Left forelimb (tissue), 1 donor: ENCODE measurements around the gene YWHAB.
"Not testable (repeated sequence)": the region's sequence is repeated elsewhere in the genome, so short reads cannot be mapped to it uniquely, and the experiment has no call there.

ENCODE experiments used
- DNase-seq: peaks from one replicate; pipeline ENCODE4 v3.0.0-alpha.2; 2018; ENCODE audit warnings: low spot score

The YWHAB gene

DNA sequence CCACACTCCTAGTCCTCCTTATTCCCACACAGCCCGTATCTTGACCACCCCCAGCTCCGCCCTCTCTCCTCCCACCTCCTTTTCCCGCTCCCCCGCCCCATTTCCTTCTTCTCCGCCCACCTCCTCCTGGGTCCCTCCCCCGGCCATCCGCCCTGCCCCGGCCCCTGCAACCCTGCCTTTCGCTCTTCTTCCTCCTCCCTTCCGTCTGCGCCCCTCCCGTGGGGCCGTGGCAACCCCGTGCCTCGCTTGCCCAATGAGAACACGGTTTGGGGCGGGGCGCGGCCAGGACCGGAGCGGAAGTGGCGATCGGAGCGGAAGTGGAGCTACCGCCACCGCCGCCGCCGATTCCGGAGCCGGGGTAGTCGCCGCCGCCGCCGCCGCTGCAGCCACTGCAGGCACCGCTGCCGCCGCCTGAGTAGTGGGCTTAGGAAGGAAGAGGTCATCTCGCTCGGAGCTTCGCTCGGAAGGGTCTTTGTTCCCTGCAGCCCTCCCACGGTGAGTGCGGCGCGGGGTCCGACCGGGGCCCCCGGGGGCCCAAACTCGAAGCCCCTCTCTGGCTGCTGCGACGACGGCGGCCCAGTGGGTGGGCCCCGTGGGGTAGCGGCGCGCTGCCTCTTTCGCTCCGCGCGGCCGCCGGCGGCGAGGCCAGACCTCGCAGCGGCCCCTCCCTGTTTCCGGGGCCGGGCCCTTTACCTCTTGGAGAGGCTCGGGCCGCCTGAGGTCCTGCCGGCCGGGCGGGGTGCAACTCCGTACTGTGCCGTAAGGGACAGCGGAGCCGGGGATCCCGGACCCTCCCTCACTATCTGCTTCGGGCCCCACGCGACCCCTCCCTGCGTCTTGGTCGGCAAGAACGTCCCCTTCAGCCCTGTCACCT is at the start of gene YWHAB:
Gene YWHAB, plus strand, starts transcription at position 314 of the 874 bp plus-strand sequence. CDS start 15,829 bp downstream, outside the sequence.
- peak; percentile 99 for DNase-seq

DNA sequence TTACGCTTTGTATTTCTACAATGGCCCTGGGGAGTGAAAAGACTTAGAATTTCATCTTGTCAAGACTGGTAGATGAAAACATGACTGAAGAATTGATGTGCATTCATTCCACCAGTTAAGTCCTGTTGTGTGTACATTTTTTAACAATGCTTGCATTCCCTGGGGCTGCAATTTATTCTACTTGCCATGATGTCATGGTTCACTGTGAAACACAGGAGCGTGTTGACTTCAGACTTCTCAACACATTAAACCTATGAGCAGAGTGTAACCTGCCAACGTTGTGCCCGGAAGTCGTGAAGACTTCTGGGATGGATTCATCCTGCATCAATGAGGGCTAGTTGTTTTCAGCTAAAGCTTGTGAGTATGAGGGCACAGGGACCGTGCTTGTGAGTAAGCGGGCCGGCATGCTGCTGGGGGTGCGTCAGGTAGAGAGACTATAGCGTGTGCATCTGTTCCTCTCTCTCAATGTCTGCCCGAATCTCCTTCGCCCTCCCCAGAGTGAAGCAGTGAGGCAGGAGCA is 48.8 kb upstream of the YWHAB start:
- no peak for DNase-seq

DNA sequence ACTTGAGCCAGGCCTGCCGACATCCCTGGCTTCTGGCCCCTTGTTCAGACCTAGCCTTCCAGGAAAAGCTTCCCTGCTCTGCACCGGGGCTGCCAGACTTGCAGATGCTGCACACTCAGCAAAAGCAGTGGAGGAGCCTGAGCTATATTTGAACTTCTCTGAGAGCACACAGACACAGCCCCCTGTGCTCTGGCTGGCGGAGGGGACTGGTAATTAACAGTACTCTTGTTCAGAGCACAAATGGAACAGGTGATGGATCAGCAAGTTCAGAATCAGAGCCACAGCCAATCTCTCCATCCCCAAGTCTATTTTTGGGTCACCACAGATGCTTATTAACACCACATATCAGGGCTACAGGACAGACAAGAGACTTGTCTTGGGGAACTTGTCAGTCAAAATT is 47.6 kb upstream of the YWHAB start:
- no peak for DNase-seq

DNA sequence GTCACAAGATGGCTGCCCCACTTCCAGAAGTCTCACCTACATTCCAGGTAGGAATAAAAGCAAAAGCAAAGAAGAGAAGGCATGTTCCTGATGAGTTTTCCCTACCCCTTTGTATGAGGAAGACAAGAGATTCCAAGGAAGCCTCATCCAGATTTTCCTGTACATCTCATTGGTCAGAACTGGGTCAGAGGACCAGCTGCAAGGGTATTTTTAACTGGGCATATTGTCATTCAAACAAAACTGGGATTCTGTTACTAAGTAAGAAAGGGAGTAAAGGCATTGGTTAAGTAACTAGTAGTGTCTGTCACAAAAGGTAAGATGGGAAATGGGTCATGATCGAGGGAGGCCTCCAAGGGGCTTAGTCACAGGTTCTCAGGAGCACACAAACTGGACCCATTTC is 47.0 kb upstream of the YWHAB start:
- DNase-seq, result no peak

DNA sequence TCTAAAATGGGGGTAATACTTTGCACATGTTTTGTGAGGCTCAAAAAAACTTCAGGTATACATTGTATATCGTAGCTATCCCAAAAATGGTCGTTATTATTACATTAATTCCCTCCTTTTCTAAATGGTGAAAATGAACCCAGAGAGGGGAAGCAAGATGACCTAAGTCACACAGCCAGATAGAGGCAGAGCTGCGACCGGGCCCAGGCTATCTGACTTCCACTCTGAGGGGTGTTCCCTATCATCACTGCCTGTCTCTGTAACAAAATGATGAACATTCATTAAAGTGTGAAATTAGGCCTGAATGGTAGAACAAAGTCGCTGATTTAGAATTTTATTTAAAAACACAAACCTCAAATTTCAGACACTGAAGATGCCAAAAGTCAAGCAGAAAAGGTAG is 46.0 kb upstream of the YWHAB start:
- no peak for DNase-seq

DNA sequence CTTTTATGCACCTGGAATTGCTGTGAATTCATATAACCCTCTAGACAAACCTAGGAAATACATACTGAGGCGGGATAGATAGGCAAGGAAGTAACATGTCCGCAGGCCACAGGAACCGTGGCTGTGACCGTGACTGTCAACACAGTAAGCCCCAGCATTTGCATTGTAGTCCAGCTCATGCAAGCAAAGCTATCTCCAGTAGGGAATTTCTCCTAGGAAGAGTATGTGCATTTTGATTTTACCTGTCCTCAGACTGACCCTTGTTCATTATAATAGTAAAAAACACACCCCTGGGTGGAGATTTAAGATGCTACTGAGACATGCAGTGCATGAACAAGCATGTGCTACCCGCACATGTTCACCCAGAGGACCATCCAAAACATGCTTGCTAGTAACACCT is 44.7 kb upstream of the YWHAB start:
- DNase-seq, result no peak

DNA sequence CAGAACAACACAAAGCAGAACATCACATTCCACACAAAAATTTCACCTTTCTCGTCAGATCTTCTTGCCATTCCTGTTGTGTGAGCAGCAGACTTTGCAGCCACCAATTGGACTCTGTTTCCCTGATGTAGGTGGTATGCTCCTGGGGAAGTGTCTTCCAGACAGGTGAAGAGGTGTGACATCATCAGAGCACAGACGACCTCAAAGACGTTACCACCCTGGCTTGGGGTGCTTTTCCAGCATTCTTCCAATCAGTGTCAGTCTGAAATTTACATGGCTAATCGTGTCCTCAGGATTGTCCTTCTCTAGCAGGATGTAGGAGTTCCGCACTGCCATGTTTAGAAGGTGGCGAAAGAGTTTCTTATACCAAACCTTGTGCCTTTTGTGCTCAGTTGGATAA is 43.5 kb upstream of the YWHAB start:
- no peak for DNase-seq

DNA sequence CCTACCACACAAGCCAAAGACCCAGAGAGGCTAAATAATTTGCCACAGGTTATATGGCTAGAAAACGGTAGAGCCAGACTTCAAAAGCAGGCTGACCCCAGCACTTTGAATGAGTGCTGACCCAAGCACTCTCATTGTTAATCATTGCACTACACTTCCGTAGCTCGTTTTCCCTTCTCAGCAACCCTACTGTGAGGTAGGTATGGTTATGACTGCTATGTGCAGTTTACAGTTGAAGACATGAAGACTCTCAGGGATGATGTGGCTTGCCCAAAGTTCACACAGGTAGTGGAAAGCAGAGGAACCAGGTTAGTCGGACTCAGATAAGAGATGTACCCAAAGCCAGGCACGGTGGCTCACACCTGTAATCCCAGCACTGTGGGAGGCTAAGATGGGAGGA is 41.6 kb upstream of the YWHAB start:
- DNase-seq, result no peak

DNA sequence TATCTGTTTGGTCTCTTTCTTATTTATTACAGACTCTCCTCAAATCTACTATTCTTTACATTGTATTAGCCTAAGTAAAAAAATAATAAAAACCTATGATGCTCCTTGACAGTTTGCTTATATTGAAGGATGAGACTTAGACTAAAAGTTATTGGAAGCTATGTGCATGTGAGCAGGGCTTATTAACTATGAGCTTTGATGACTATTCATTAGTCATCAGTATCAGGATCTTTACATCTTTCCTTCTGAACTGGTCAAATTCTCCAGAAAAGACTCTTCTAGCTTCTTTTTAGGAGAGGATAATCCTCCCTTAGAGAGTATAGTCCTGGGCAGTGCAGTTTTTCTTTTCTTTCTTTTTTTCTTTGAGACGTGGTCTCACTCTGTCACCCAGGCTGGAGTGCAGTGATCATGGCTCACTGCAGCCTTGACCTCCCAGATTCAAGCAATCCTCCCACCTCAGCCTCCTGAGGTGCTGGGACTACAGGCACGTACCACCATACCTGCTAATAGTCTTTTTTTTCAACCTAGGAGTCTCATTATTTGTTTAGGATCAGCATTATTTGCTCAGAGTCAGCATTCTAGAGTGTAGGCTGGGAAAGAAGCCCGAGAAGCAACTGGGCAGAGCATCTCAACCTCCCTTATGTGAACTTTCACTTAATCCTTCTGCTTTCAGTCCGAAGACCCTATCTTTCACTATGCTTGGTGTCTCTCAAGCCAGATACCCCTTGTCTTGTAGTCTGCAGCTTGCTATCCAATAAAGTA is 37.1 kb upstream of the YWHAB start:
- DNase-seq, result no peak

DNA sequence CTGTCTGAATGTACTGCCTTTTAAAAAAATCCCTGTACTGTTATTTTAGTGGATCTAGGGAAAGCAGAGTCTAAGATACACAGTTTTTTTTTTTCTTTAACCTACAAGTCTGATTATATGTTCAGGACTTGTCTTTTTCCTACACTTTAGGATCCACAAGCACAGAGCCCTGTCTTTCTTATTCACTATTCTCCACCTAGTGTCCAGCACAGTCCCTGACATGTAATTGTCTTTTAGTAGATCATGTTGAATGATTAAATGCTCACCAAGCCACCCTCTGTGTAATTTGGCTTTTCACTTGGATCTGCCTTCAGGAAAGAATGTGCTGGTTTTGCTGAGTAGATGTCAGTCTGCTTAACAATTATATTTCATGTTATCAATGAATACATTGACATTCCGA is 35.8 kb upstream of the YWHAB start:
- DNase-seq, result no peak

DNA sequence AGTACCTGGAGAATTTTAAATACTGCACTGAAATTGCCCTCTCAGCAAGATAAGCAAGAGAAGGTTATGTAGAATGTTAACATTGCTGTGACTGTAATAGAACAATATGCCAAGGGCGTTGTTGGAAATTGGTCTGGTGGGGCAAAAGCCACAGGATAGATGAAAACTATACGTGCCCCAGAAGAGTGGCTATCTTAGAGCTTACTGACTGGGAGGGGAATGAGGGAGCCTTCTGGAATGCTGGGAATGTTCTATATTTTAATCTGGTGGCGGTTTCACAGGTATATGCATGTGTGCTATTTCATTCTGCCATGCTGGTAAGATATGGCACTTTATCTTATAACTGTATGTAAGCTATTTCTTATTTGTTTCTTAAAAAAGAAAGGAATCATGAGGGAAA is 35.2 kb upstream of the YWHAB start:
- DNase-seq, result no peak

DNA sequence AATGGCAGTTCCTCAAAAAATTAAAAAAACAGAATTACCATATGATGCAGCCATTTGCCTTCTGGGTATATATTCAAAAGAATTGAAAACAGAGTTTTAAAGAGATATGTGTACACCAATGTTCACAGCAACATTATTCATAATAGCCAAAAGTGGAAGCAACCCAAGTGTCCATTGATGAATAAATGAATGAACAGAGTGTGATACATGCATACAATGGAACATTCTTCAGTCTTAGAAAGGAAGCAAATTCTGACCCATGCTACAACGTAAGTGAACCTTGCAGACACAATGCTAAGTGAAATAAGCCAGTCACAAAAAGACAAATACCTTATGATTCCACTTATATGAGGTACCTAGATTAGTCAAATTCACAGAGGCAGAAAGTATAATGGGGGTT is 34.7 kb upstream of the YWHAB start:
- no peak for DNase-seq

DNA sequence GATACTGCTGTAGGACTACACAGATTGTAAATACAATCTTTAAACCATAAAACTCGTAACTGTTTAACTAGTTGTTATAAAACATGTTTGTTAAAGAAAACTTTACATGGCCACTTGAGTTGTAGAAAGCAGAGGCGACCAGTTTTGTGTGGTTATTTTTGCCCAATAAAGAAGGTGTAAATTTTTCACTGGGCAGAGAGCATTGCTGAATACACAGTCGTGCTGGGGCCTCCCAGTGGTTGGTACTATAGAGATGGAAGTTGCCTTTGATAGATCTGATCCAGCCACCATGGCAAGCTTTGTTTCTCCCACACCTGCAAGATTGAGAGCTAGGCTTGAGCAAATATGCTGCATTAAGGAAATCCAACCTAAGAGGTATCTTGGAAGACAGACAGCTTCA is 34.0 kb upstream of the YWHAB start:
- DNase-seq, result no peak

DNA sequence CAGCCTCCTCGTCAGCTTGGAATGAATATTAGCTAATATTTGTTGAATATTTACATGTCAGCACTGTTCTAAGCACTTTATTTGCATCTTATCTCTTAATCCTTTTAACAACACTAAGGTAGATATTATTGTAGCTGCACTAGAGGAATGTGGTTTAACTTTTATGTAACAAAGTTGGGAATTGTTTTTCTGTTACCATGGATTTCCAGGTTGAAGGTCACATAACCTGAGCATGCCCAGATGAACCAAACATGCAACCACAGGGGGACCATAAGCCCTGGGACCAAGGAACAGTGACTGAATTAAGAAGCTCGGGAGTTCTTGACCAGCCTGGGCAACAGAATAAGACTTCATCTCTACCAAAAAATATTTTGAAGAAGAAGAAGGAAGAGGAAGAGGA is 29.1 kb upstream of the YWHAB start:
- DNase-seq, result no peak

DNA sequence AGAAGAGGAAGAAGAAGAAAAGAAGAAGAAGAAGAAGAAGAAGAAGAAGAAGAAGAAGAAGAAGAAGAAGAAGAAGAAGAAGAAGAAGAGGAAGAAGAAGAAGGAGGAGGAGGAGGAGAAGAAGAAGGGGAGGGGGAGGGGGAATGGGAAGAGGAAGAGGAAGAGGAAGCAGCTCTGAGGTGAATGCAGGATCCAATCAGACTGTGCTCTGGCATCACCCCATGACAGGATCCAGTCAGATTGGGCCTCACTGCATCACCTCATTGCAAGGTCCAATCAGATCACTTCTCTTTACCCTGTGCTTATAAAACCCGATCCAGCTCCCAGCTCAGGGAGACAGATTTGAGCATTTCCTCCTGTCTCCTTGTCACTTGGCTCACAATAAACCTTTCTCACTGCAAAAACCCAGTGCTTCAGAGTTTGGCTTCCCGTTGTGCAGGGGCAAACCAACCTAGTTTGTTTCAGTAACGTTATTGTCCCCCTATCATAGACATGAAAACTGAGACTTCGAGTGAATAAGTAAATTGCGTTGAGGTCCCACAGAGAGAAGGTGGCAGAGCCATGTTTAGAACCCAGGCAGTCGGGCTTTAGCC is 28.6 kb upstream of the YWHAB start:
- no peak for DNase-seq

DNA sequence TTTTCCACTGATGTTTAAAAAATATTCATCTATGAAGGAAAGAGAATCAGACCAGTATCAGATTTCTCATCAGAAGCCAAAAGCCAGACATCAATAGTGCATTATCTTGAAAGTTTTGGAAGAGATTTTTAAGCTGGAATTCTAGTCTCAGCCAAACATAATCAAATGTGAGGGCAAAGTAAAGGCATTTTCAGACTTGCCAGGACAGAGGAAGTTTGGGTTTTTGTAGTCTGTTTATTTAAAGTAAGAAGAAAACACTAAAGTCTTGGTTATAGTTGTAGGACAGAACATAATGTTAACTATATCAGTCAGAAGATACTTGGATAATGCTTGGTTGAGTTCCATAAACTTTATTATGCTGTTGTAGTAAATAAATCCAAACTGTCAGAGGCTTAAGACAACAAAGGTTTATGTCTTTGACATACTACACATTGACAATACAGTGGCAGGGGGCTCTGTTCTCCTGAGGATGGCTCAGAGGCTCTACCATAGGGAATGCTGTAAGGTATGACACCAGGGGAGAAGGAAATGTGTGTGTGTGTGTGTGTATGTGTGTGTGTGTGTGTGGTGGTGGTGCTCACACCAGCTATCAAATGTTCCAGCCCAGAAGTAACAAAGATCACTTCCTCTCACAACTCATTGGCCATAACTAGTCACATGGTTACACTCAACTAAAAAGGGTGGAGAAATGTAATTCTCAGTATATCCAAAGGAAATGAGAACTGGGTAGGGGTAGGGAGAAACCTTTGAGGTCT is 26.7 kb upstream of the YWHAB start:
- DNase-seq, result no peak

DNA sequence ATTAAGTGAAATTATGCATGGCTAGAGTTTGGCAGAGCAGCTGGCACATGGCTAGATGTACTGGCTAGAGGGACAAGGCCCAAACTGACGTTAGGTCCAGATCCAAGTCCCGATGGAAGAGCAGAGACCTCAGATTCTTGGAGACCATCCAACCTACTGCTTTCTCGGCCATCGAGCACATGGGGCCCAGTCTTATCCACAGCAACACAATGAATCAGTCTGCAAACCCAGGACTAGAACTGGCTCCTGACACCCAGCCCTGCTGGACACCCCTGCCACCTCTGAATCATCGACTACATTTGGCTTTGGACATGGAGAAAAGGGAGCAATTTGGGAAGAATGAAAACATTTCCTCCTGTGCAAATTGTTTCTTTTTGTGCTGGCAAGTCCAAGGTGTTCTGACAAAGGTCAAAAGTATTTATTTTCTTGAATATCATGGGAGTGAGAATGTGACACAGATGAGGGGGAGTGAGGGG is 23.9 kb upstream of the YWHAB start:
- no peak for DNase-seq

DNA sequence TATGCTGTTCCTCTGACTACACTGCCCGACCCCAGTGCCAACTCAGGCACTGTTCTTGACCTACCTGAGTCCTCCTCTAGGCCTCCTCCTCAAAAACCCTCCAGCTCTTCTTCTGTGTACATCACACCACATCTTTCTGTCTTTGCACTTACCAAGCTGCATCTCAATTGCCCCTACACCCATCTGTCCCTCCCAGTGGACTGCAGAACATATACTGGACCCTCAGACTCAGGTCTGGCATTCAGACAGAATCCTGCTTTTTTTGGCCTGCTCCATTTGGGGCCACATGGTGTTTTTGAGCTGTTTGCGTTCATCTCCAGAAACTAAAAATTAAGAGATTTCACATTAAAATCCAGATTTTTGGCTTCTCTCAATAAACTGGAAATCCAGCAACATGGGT is 23.2 kb upstream of the YWHAB start:
- no peak for DNase-seq

DNA sequence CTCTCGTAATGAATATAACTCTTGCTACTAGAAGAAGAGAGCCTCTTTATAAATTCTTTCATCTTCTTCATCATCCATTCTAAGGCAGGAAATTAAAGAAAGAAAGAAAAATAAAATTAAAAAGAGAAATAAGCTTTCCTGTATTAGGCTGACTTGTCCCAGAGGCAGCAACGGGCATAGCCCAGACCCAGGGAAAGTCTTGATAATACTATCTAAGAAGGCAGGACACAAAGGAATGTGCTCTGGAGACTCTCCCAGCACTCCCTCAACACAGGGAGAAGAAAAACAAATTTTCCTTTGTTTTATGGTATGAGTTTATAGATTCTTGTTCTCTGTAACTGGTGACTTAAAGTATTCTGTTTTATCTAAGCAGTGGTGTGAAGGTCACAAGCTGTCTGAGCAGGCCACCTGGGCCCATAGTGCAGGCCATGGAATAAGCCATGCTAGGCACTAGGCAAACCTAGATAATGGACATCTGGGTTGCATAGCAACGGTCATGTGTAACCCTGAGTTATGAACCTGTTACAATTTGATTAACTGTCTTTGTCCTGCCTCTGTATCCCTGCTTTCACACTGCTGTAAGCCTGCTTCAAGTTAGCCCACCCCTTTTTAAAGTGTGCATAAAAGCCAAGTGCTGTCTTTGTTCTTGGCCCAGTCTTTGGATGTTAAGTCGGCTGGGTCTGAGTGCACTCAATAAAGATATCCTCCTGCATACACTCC is 22.0 kb upstream of the YWHAB start:
- DNase-seq, result not testable (repeated sequence)

DNA sequence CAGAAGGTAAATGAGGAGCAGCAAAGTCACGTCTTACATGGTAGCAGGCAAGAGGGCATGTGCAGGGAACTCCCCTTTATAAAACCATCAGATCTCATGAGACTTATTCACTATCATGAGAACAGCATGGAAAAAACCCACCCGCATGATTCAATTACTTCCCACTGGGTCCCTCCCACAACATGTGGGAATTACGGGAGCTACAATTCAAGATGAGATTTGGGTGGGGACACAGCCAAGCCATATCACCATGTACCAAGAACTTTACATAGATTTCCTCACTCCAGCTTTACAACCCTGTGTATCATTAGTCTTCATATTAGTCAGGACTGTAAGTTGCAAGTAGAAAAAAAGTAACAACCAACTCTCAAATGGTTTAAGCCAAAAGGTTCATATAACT is 21.0 kb upstream of the YWHAB start:
- DNase-seq, result not testable (repeated sequence)

DNA sequence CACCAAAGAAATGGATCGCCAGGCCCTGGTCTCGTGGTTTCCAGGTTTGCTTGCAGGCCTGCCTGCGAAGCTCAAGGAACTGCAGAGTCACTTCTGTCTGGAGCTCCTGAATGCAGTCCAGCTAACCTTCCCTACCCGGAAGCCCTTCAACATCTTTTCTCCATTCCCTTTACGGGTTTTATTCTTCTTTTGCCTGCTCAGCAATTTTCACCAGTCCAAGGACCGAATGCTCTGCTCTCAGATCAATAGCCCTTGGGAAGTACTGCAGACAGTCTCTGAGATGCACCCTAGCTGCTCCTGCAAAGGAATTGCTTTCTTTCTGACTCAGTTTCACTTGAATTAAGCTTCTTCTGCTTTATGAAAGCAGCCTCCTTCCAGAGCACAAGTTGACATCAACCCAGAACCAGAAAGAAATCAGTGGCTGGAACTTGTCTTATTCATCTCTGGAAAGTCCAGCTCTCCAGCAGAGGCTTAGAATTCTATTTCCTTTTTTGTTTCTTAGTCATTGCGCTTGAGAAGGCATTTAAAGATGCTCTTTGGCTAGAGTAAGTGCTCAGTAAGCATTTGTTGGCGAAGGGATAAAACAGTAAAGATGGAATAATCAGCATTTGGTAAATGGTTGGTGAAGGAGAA is 18.7 kb upstream of the YWHAB start:
- DNase-seq, result no peak
